ENCODE data around the gene GALNT10.
"Not testable (repeated sequence)": the region's sequence is repeated elsewhere in the genome, so short reads cannot be mapped to it uniquely, and the experiment has no call there.

GALNT10 gene, protein sequence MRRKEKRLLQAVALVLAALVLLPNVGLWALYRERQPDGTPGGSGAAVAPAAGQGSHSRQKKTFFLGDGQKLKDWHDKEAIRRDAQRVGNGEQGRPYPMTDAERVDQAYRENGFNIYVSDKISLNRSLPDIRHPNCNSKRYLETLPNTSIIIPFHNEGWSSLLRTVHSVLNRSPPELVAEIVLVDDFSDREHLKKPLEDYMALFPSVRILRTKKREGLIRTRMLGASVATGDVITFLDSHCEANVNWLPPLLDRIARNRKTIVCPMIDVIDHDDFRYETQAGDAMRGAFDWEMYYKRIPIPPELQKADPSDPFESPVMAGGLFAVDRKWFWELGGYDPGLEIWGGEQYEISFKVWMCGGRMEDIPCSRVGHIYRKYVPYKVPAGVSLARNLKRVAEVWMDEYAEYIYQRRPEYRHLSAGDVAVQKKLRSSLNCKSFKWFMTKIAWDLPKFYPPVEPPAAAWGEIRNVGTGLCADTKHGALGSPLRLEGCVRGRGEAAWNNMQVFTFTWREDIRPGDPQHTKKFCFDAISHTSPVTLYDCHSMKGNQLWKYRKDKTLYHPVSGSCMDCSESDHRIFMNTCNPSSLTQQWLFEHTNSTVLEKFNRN

DNA sequence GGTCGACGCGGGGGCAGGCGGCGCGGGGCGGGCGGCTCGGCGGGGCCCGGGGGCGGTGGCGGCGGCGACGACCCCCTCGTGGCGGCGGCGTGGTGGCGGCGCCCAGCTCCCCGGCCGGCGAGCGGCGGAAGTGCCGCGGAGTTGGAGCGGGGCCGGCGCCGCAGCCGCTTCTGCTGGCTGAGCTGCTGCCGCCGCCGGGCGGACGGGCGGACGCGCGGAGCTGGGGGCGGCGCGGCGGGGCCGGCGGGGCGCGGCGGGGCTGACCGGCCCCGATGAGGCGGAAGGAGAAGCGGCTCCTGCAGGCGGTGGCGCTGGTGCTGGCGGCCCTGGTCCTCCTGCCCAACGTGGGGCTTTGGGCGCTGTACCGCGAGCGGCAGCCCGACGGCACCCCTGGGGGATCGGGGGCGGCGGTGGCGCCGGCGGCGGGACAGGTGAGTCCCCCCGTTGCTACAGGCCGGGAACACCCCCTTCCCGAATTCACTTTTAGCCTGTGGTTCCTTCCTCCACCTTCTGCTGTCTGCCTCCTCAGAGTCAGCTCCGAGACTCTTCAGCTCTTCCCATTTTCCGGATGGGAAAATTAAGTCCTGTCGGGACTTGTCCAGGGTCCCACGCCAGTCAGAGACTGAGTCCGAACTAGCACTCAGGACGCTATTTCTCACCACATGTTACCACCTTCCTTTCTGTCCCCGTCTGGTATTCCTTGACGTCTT is at the start of gene GALNT10:
Gene GALNT10 (plus strand): TSS at position 139 of the 710 bp plus-strand sequence. CDS start 134 bp downstream, at position 273.
- peak in 1 of 2 experiments; percentile 79 for DNase-seq

DNA sequence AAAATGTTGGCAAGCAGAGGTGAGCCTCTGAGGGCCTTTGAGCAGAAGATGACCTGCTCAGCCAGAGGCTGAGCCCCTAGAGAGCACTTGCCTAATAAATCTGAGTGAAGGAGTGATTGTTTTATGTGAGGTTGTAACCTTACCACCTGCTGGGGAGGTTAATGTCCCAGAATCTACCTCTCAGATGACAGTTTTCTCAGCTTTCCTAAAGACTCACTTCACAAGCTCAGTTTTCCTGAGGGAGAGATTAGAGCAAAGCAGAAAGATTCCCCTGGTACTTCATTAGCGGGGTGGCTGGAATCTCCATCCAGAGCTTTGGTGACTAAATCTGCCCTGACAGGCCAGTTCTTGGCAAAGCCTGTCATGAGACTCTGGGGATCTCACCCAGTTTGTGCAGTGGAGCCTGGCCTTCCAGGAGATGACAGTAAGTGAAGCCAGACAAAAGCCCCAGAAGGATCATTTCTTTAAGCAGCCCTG is 48.8 kb upstream of the GALNT10 start:
- no peak for DNase-seq

DNA sequence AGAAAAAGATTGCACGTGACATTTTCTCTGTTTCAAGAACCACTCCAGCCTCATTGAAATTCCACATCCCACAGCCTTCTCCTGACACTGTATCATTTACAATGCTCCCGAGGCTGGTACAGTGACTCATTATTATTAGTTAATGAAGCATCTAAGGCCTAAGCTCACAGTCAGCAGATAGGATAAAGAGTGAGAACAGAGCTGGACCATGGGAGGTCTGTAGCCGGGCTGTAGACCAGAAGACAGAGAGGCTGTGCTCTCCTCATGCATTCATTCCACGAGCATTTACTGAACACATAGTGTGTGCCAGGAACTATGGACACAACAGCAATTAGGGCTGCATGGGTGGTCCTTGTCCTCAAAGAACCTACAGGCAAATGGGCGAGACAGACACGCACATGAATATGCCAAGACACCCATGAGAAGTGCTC is 47.3 kb upstream of the GALNT10 start:
- DNase-seq, result no peak

DNA sequence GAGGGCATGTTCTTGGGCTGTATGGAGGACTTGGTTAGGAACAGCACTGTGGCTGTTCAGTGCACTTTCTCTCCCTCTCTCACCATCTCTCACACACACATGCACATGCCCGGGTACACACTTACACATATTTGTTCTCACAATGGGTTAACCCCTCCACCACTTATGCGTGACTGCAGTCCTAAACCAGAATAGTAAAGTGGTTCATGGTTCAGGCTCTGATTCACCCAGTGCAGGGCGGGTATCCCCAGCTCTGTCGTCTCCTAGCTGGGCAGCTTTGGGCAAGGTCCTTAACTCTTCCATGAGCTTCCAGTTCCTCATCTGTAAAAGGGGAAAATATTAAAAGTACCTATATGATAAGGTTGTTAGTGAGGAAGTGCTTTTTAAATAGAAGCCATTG is 45.3 kb upstream of the GALNT10 start:
- no peak for DNase-seq

DNA sequence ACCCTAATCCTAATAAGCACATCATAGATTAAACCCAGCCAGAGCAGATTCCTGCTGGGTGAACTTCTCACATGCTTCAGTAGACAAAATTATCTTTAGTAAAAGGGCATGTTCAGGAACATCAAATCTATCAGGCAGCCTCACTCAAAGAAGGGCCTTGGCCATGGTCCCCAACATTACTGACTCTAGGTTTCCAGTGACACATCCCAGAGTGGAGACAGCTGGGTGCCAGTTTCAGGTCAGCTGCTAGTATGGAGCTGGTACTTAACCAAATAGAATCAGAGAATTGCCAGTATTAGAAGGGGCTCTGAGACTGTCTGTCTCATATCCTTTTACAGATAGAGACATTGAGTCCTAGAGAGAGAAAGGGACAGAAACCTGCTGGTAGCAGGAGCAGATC is 44.1 kb upstream of the GALNT10 start:
- DNase-seq, result no peak

DNA sequence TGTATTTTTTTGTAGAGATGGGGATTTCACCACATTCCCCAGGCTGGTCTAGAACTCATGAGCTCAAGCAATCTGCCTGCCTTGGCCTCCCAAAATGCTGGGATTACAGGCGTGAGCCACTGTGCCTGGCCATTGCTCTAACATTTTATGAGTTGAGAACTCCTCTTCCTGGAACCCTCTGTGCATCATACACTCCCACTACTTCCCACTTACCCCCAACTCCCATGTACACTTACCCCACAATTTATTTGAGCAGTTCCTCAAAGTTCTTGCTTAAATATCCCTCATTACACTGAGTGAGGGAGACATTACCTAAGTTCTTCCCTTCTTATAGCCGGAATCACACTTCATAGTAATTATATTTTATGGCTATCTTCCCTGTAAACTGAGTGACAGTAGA is 42.9 kb upstream of the GALNT10 start:
- no peak for DNase-seq

DNA sequence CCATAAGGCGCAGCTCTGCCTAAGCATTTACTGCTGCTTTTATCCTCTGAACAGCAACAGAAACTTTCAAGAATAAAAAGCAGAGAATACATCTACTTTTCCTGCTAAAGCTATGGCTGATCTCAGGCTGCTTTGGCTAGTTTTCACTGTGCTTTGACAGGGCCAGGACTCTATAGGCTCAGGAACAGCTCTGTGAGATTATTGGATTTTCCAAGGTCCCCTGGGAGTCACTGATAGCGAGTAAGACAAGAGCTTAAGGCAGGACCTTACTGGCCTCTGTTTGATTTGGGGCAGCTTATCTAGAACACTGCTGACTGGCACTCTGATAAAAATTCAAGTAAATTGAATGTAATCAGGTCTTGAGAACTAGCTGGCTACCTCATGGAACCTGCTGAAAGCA is 40.1 kb upstream of the GALNT10 start:
- not testable (repeated sequence) for DNase-seq

DNA sequence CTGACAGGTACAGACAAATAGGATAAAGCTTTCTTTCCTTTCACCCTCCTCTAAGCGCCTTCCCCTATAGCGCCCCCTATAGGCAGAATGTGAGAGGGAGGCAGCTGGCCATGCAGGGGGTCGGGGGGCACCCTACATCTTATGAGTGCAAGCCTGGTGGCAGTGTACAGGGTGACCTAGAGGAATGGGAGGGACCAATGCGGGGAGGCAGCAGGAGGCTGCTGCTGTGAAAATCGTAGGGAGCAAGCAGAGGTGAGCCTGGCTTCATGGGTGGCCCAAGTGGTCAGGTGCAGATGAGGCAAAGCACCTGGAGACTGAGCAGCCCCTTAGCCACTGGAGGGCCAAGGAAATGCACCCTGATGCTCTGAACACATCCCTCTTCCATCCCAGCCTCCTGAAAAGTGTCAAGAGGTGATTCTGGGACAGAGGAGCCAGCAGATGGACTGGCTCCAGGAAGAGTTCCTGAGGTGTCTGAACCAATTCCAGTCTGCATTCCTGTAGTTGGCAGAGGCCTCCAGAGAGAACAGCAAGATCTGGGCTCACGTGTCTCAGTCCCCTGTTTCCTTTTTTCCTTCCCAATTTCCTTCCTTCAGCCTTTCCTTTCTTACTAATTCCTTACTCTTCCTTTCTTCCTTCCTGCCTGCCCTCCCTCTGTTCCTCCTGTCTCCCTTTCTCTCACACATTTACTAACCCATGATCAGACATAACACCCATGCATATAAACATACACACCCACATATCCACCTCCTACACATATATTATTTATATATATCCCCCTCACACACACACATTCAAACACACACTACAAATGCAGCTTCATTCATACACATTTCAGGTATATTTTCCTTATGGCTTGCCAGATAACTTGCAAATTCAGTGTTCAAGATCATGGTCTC is 32.8 kb upstream of the GALNT10 start:
- peak; percentile 21 to 25 for DNase-seq

DNA sequence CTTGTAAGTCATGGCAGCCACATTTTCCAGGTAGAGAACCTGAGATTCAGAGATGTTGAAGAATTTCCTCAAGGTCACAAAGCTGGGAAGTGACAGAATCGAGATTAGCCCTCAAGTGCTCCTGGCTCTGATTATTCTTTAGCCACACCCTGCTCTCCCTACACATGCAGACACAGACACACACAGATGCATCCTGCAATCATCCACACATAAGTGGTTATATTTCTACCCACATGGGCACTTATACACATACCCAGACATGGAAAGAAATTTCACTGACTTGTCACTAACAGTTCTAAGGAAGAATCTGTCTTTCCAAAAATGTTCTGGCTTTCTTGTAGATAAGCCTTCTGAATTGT is 32.2 kb upstream of the GALNT10 start:
- no peak for DNase-seq

DNA sequence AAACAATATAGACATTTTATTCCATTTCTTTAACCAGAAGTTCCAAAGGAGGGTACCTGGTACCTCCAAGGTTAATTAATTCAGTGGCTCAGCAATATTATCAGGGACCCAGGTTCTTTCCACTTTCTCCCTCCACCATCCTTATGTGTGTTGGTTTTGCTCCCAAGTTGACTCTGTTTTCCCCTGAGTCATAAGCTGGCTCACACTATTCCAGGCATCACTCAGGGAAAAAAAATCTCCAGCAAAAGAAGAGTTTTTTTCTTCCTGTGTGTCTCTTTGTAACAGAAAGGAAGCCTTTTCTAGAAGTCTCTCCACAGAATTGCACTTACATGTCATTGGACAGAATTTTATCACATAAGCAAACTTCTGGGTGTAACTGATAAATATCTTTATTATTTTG is 31.2 kb upstream of the GALNT10 start:
- no peak for DNase-seq

DNA sequence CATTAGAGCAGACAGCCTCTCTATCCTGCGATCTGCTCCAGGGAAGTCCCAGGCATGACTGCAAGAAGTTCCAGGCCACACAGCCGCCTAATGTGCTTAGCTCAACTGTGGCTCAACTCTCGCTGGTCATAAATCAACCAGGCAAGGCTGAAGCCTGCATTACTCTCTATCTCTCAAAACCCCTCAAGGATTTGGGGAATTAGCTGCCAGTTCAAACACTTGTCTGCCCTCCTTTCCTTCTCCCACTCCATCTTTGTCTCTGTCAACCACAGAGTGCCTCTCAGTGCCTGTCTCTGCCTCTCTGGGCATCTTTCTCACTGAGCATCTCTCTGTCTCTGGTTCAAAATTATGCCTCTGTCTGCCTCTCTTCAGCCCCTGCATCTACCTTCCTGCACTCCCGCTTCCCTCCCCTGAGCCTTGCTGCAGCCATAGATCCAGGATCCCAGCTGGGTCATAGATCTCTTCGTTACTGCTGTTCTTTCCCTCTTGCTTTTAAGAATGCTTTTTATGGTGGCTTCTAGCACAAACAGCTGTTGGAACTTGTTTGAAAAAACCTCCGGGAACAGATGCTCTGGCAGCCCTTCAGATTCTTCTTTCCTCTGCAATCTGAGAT is 27.9 kb upstream of the GALNT10 start:
- DNase-seq, result no peak

DNA sequence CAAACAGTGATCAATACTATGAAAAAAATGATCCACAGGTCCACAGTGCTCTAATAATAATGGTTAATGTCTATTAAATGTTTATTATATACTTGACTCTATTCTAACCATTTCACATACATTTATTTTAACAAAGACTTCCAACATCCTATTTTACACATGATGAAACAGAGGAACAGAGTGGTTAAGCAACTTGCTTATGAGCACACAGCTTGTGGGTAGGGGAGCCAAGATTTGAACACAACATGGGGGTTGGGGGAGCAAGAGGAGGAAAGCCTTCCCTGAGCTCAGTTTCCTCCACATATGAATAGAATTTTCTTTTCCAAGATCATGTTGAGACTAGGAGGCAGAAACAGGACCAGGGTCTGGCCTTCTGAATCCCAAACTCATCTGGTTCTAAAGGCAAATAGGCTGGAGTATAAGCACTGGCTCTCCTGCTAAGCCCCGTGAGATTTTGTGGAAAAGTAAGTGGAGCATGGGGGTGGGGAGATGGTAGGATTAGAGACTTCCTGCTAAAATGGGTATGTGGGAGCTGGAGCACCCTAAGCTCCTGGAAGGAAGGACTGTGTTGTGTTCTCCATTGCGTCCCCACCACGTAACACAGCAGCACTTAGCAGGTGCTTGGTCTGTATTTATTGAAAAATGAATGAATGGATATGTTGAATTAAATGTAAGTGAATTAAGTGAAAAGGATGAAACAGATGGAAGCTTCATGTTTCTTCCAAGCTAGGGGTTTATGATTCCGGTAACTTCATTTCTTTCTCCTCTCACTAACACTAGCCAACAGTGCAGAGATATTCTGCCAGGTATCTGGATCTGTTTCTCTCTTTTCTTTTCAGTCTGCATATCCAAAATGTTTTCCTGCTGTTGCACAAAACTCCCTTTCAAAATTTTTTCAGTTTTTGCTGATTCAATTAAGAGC is 26.9 kb upstream of the GALNT10 start:
- no peak for DNase-seq

DNA sequence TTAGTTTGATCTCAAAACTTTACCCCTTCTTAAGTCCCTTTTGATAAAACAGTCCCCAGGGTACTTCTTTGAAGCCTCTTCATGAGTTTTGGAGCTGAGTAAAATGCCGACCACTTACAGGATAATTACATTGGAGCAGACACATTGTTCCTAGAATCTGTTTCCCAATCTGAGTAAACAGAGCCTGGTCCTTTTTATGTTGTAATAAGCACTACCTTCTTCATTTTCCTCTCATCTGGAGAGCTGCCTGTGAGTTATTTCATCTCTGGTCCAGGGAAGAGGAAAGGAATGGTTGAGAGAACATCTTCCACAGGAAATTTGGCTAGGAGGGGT is 26.3 kb upstream of the GALNT10 start:
- no peak for DNase-seq

DNA sequence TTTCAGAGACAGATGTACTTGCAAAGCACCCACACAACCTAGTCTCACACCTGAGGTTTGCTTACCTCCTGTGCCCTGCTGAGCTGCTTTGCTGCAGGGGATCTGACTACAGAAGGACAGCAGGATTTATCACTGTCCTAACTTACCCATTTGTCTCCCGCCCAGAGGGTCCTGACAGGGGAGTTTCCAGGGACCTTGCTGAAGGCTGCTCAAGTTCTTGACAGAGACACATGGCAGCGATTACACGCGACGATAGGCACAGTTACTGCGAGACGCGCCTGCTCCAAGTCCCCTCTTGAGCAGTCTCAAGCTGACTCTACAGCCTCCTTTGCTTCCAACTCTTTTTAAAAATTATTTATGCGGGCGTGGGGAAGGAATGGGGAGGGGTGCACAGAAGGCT is 24.6 kb upstream of the GALNT10 start:
- DNase-seq, result no peak

DNA sequence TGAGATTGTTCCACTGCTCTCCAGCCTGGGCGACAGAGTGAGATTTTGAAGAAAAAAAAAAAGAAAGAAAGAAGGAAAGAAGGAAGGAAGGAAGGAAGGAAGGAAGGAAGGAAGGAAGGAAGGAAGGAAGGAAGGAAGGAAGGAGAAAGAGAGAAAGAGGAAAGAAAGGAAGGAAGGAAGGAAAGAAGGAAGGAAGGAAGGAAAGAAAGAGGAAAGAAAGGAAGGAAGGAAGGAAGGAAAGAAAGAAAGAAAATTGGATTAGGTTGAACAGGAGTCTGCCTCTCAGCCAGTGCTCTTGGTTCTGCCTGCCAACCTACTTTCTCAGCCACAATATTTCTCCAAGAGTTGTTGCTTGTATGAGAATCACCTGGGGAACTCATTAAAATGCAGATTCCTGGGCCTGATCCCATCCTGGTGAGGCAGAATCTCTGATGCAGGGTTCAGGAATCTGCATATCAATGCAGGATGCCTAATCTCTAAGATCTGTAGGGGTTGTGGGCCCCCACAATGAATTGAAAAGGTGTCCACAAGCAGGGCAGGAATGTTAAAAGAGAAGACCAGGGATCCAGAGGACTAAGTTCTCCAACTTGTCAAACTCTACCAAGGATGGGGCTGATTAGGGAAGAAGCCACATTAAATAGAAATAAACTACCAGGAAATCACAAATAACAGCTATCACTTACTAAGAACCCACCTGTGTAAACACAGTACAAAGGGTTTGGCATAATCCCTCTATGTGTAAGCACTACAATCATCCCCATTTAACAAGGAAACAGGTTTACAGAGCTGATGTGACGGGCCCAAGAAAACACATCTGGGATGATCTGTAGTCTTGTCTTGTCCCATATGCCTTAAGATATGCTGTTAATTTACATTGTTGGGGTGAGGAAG is 23.4 kb upstream of the GALNT10 start:
- DNase-seq, result no peak

DNA sequence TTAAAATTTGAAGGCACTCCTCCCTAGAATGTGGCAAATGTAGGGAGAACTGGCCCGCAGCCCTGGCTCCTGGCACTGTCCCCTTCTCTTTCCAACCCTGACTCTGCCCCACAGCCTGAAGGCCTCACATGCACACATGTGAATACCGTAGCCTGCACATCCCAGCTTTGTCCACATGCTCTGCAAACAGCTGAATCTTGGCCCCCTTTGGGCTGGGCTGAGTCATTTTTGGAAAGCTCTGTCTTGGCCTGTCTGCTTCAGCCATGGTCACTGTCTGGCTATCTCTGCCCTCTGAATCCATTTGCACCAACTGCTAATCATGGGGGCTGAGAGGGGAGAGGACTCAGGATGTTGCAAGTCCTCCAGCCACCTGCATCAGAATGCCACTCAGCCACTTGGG is 22.1 kb upstream of the GALNT10 start:
- DNase-seq, result no peak

DNA sequence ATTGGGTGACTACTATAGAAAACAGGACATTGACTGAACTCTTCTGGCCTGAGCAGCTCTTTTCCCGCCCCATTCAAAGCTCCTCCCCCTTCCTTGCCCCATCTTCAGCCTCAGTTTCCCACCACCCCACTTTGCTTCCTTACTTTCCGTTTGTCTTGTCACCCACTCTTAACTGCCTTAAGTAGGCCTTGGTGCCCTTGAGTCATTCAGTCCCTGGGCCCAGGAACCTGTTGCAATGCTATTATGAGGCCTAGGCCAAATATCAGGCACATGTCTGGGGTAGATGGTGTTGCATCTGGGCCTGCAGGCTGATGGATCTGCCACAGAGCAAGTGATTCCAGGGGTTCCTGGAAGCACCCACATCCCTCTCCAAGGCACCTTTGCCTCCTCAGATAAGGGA is 17.7 kb upstream of the GALNT10 start:
- DNase-seq, result no peak

DNA sequence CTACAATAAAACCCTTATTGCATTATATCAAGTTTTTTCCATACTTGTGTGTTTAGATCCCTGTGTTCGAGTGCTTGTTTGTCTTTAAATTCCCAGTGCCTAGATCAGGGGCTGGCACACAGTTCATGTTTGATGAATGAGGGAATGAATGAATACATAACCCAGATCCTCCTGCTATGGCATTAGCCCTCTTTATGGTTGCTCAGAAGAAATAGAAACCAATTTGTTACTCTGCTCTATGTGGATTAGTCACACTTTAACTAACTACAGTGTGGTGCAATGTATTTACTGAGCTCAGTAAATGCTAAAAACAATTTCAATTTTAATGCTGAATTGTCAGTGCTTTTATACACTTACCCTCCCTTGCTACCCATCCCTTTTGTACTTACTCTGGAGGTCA is 16.4 kb upstream of the GALNT10 start:
- no peak for DNase-seq

DNA sequence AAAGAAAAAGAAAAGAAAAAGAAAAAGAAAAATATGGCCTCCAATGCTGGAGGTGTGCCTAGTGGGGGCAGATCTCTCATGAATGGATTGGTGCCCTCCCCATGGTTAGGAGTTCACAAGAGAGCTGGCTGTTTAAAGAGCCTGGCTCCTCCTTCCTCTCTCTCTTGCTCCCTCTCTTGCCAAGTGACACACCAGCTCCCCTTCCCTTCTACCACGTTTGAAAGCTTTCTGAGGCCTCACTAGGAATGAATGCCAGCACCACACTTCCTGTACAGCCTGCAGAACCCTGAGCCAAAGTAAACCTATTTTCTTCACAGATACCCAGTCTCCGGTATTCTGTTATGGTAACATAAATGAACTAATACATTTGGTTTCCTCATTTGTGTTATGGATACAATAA is 14.4 kb upstream of the GALNT10 start:
- no peak for DNase-seq

DNA sequence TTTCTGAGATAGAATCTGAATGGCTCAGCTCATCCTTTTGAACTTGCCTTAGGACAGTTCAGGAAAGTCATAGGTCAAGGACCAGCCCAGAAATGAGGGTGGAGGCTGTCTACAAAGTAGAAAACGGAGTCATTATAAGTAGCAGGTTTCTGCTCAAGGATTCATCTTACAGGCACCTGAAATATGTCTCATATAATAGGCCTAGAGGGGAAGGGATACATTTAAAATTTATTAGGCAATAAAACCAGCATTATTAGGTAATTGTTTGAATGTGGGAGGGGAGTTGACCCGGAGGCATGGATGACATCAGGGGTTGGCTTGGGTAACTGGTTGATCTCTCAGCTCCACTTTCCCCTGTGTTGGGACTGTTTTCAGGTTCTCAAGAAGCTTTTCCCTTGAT is 11.9 kb upstream of the GALNT10 start:
- no peak for DNase-seq
